ENCODE measurements around the gene HERC3.

- TF ChIP-seq, protein P1, sequence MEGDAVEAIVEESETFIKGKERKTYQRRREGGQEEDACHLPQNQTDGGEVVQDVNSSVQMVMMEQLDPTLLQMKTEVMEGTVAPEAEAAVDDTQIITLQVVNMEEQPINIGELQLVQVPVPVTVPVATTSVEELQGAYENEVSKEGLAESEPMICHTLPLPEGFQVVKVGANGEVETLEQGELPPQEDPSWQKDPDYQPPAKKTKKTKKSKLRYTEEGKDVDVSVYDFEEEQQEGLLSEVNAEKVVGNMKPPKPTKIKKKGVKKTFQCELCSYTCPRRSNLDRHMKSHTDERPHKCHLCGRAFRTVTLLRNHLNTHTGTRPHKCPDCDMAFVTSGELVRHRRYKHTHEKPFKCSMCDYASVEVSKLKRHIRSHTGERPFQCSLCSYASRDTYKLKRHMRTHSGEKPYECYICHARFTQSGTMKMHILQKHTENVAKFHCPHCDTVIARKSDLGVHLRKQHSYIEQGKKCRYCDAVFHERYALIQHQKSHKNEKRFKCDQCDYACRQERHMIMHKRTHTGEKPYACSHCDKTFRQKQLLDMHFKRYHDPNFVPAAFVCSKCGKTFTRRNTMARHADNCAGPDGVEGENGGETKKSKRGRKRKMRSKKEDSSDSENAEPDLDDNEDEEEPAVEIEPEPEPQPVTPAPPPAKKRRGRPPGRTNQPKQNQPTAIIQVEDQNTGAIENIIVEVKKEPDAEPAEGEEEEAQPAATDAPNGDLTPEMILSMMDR (IDR thresholded peaks at IDR 0.05; ENCODE audit: extremely low read depth in 1 of 2, insufficient read depth in 1 of 2, low read depth in 1 of 2, low read length in 2 of 2), result no peak
- TF ChIP-seq POLR2AphosphoS5 (IDR thresholded peaks at IDR 0.05; ENCODE audit: insufficient read depth, low read depth, low read length) (no peak), POLR2A (IDR thresholded peaks at IDR 0.05; ENCODE audit: low read depth, low read length) (no peak), EZH2 (IDR thresholded peaks at IDR 0.05; ENCODE audit: borderline replicate concordance, low read depth, low read length, severe bottlenecking) (no peak), FOS (IDR thresholded peaks at IDR 0.05; ENCODE audit: borderline replicate concordance, insufficient read depth, low read length) (no peak)
- TF ChIP-seq, protein P2, sequence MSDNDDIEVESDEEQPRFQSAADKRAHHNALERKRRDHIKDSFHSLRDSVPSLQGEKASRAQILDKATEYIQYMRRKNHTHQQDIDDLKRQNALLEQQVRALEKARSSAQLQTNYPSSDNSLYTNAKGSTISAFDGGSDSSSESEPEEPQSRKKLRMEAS (IDR thresholded peaks at IDR 0.05; ENCODE audit: insufficient read depth, insufficient read length), result no peak
These were observed 18.5 kb downstream of the HERC3 start for GRCh38 chr4:88610771-88611170.

Measured in endothelial cell of umbilical vein (primary cell).